WTC11 (cell line): ENCODE results near the gene THSD7B. TPM values are rescaled to one million over a fixed set of nuclear protein-coding genes. Genes with fewer than 3 reads are reported as not detected.

Experiments used
- ATAC-seq: fragments of 200-7000 bp; cut with Tn5 transposase; 2 replicates; pipeline ENCODE4 v1.10.0; 2021; ENCODE audit warnings: mild to moderate bottlenecking, moderate library complexity
- CTCF ChIA-PET: fragments of 300-600 bp; sonication (Branson Sonifier 250); formaldehyde crosslinking; loops from one replicate; lab custom pipeline; 2021; ENCODE audit warnings: antibody characterized with exemption; lab: Charles Lee
- POLR2A ChIA-PET: fragments of 350-600 bp; sonication (Branson Sonifier 250); formaldehyde crosslinking; loops from one replicate; lab custom pipeline; 2021; ENCODE audit warnings: antibody characterized with exemption; lab: Charles Lee
- DNase-seq: peaks from one replicate; pipeline ENCODE4 v3.0.0; 2021; ENCODE audit warnings: low spot score
- H3K27ac Mint-ChIP-seq: 2 replicates; pipeline ENCODE4 v1.8.0; 2021; ENCODE audit warnings: mixed read lengths
- H3K27me3 Mint-ChIP-seq: 2 replicates; pipeline ENCODE4 v1.8.0; 2021; ENCODE audit warnings: low read depth, mild to moderate bottlenecking, moderate library complexity, mixed read lengths
- H3K36me3 Mint-ChIP-seq: 2 replicates; pipeline ENCODE4 v1.8.0; 2021; ENCODE audit warnings: mixed read lengths
- H3K4me1 Mint-ChIP-seq: 2 replicates; pipeline ENCODE4 v1.8.0; 2022; ENCODE audit warnings: mixed read lengths
- H3K4me3 Mint-ChIP-seq: 2 replicates; pipeline ENCODE4 v1.8.0; 2021; ENCODE audit warnings: mild to moderate bottlenecking, moderate library complexity, mixed read lengths
- H3K9me3 Mint-ChIP-seq: 2 replicates; pipeline ENCODE4 v1.8.0; 2021; ENCODE audit warnings: mixed read lengths
- ATF3 ChIP-seq: sonication (generic); formaldehyde crosslinking; conservative IDR thresholded peaks from 2 replicates; pipeline ENCODE4 v1.8.1; 2022; ENCODE audit warnings: mild to moderate bottlenecking, missing genetic modification reagents
- CBFB ChIP-seq: sonication (generic); formaldehyde crosslinking; IDR thresholded peaks from 2 replicates; pipeline ENCODE4 v1.8.1; 2022; ENCODE audit warnings: mild to moderate bottlenecking, low read depth, missing genetic modification reagents
- CDX4 ChIP-seq: fragments of 250-450 bp; sonication (Bioruptor Pico); IDR thresholded peaks from 2 replicates; pipeline ENCODE4 v1.9.0; 2021; ENCODE audit warnings: moderate library complexity, mild to moderate bottlenecking, inconsistent platforms, borderline replicate concordance
- ESRRA ChIP-seq: sonication (generic); formaldehyde crosslinking; IDR thresholded peaks from 2 replicates; pipeline ENCODE4 v1.8.1; 2022; ENCODE audit warnings: mild to moderate bottlenecking, missing genetic modification reagents, borderline replicate concordance
- FOXK1 ChIP-seq: sonication (generic); formaldehyde crosslinking; IDR thresholded peaks from 2 replicates; pipeline ENCODE4 v1.8.0; 2022; ENCODE audit warnings: mild to moderate bottlenecking, moderate library complexity, missing genetic modification reagents
- FOXP4 ChIP-seq: sonication (generic); formaldehyde crosslinking; IDR thresholded peaks from 2 replicates; pipeline ENCODE4 v1.8.0; 2022; ENCODE audit warnings: mild to moderate bottlenecking, missing genetic modification reagents
- GRHL2 ChIP-seq: fragments of 250-450 bp; sonication (Bioruptor Pico); IDR thresholded peaks from 2 replicates; pipeline ENCODE4 v1.8.0; 2022; ENCODE audit warnings: mild to moderate bottlenecking, moderate library complexity; ENCODE audit not compliant: insufficient replicate concordance, severe bottlenecking
- KAT7 ChIP-seq: sonication (generic); formaldehyde crosslinking; IDR thresholded peaks from 2 replicates; pipeline ENCODE4 v1.8.1; 2023; ENCODE audit warnings: missing genetic modification reagents, mild to moderate bottlenecking, borderline replicate concordance
- NR1H2 ChIP-seq: sonication (generic); formaldehyde crosslinking; IDR thresholded peaks from 2 replicates; pipeline ENCODE4 v1.9.0; 2021; ENCODE audit warnings: mild to moderate bottlenecking, moderate library complexity, missing genetic modification reagents
- NR2C2 ChIP-seq: sonication (generic); formaldehyde crosslinking; IDR thresholded peaks from 2 replicates; pipeline ENCODE4 v1.8.0; 2022; ENCODE audit warnings: mild to moderate bottlenecking, missing genetic modification reagents
- NR3C1 ChIP-seq: sonication (generic); formaldehyde crosslinking; conservative IDR thresholded peaks from 2 replicates; pipeline ENCODE4 v1.8.1; 2023; ENCODE audit warnings: low read depth, mild to moderate bottlenecking, missing genetic modification reagents
- ZNF121 ChIP-seq: sonication (generic); formaldehyde crosslinking; IDR thresholded peaks from 2 replicates; pipeline ENCODE4 v1.8.0; 2023; ENCODE audit warnings: missing genetic modification reagents
- ZNF219 ChIP-seq: sonication (generic); formaldehyde crosslinking; IDR thresholded peaks from 2 replicates; pipeline ENCODE4 v1.8.0; 2023; ENCODE audit warnings: missing genetic modification reagents, mild to moderate bottlenecking, borderline replicate concordance
- ZNF281 ChIP-seq: sonication (generic); formaldehyde crosslinking; IDR thresholded peaks from 2 replicates; pipeline ENCODE4 v1.8.0; 2023; ENCODE audit warnings: mild to moderate bottlenecking, missing genetic modification reagents
- ZNF317 ChIP-seq: sonication (generic); formaldehyde crosslinking; IDR thresholded peaks from 2 replicates; pipeline ENCODE4 v1.8.1; 2023; ENCODE audit warnings: low read depth, mild to moderate bottlenecking, moderate library complexity, missing genetic modification reagents, borderline replicate concordance
- ZNF416 ChIP-seq: fragments of 250-450 bp; sonication (Bioruptor Pico); IDR thresholded peaks from 2 replicates; pipeline ENCODE4 v1.9.0; 2021; ENCODE audit warnings: mild to moderate bottlenecking, inconsistent platforms
- ZNF532 ChIP-seq: fragments of 250-450 bp; sonication (Bioruptor Pico); IDR thresholded peaks from 2 replicates; pipeline ENCODE4 v1.9.0; 2021; ENCODE audit warnings: mild to moderate bottlenecking, borderline replicate concordance
- ZNF671 ChIP-seq: fragments of 250-450 bp; sonication (Bioruptor Pico); IDR thresholded peaks from 2 replicates; pipeline ENCODE4 v1.8.0; 2021; ENCODE audit warnings: mild to moderate bottlenecking
- total RNA-seq: library from RNA; stranded (reverse); gene quantifications from 3 replicates; pipeline ENCODE4 v1.2.3, GENCODE V29; 2021
- TF ChIP-seq, protein P1 (sequence below): sonication (generic); formaldehyde crosslinking; IDR thresholded peaks from 2 replicates; pipeline ENCODE4 v1.8.0; 2023; ENCODE audit warnings: missing genetic modification reagents

The THSD7B gene
- total RNA-seq, 1 experiment from 2014 or later = 2.9 TPM

GRCh38 chr2:137437386-137437785, 672.0 kb downstream of the THSD7B start:
- ChIA-PET CTCF (no interaction called here), POLR2A (no interaction called here)
- H3K4me3 Mint-ChIP-seq = no peak overlapping the region
- DNase-seq (no peak), ATAC-seq (no peak)
- no peak overlapping the region for H3K27ac Mint-ChIP-seq
- H3K4me1 Mint-ChIP-seq = peaks cover 2% of the 10 kb centered on the region
- TF ChIP-seq FOXK1 (CRISPR knock-in tag) (no peak), NR1H2 (no peak), NR3C1 (CRISPR knock-in tag) (no peak), CDX4 (CRISPR knock-in tag) (no peak), GRHL2 (CRISPR knock-in tag) (no peak), ZNF121 (no peak), KAT7 (CRISPR knock-in tag) (no peak), ZNF281 (CRISPR knock-in tag) (no peak), ZNF671 (CRISPR knock-in tag) (no peak), ZNF219 (no peak), ZNF532 (CRISPR knock-in tag) (no peak), ATF3 (no peak), ZNF317 (CRISPR knock-in tag) (no peak)
- TF ChIP-seq, protein P1, sequence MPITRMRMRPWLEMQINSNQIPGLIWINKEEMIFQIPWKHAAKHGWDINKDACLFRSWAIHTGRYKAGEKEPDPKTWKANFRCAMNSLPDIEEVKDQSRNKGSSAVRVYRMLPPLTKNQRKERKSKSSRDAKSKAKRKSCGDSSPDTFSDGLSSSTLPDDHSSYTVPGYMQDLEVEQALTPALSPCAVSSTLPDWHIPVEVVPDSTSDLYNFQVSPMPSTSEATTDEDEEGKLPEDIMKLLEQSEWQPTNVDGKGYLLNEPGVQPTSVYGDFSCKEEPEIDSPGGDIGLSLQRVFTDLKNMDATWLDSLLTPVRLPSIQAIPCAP (CRISPR knock-in tag) = no peak
- TF ChIP-seq, all 79 proteins: peak for 0
- H3K9me3 Mint-ChIP-seq = no peaks in the 10 kb centered on the region
- H3K36me3 Mint-ChIP-seq = no peaks in the 10 kb centered on the region
- H3K27me3 Mint-ChIP-seq = no peaks in the 10 kb centered on the region

DNA sequence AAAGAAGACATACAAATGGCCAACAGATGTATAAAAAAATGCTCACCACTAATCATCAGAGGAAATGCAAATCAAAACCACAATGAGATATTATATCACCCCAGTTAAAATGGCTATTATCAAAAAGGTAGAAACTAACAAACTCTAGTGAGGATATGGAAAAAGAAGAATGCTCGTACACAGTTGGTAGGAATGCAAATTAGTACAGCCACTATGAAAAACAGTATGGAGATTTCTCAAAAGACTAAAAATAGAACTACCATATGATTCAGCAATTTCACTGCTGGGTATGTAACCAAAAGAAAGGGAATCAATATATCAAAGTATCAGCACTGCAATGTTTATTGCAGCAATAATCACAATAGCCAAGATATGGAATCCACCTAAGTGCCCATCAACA, 679.6 kb downstream of the THSD7B start:
- DNase-seq (no peak), ATAC-seq (no peak)
- no peak overlapping the region for H3K27ac Mint-ChIP-seq
- no peak overlapping the region for H3K4me3 Mint-ChIP-seq
- peaks cover 22% of the 10 kb centered on the region for H3K9me3 Mint-ChIP-seq
- peaks cover 6% of the 10 kb centered on the region for H3K36me3 Mint-ChIP-seq
- H3K27me3 Mint-ChIP-seq = no peaks in the 10 kb centered on the region
- POLR2A ChIA-PET = no interaction called here
- CTCF ChIA-PET = no interaction called here
- H3K4me1 Mint-ChIP-seq = peaks cover 26% of the 10 kb centered on the region
- TF ChIP-seq NR1H2 (no peak), NR2C2 (CRISPR knock-in tag) (no peak), CDX4 (CRISPR knock-in tag) (no peak), ESRRA (CRISPR knock-in tag) (no peak), NR3C1 (CRISPR knock-in tag) (no peak), CBFB (CRISPR knock-in tag) (no peak), FOXP4 (CRISPR knock-in tag) (no peak), ZNF416 (CRISPR knock-in tag) (no peak)
